ENCODE data around the gene TCFL5.

The TCFL5 gene

DNA sequence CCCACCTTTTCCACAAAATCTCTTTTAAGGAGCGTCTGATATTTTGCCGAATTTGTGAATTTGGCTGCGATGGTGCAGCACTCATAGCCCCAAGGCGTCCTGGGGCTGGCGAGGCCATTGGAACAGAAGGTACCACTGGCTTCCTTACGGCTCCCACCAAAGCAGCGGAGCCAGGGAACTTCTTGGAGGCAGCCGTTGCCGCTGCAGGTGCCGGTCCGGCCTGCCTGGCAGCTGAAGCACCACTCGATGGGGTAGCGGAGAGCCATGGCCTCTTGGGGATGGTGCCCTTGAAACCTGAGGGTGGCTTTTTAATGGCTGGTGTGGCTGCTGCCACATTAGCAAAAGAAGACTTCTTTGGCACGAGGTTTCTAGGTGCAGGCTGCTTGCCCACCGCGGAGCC is 34.9 kb upstream of the TCFL5 start:
- Histone ChIP-seq H3K9ac (no peak overlapping the region), H3K4me3 (IDR thresholded peaks at IDR 0.05; ENCODE audit: insufficient read depth, low read depth, low read length) (no peak overlapping the region), H3K36me3 (ENCODE audit: insufficient read depth) (no peaks in the 10 kb centered on the region), H2AFZ (ENCODE audit: low read depth) (no peak overlapping the region), H3K79me2 (ENCODE audit: insufficient read depth, low read depth) (no peaks in the 10 kb centered on the region), H3K27ac (no peak overlapping the region), H3K27me3 (ENCODE audit: insufficient read depth, low read depth) (no peaks in the 10 kb centered on the region), H4K20me1 (ENCODE audit: insufficient read depth) (no peaks in the 10 kb centered on the region), H3K4me1 (ENCODE audit: low read depth, poor library complexity, severe bottlenecking) (peaks cover 94% of the 10 kb centered on the region), H3K4me2 (no peak overlapping the region)
- TF ChIP-seq, protein P1, sequence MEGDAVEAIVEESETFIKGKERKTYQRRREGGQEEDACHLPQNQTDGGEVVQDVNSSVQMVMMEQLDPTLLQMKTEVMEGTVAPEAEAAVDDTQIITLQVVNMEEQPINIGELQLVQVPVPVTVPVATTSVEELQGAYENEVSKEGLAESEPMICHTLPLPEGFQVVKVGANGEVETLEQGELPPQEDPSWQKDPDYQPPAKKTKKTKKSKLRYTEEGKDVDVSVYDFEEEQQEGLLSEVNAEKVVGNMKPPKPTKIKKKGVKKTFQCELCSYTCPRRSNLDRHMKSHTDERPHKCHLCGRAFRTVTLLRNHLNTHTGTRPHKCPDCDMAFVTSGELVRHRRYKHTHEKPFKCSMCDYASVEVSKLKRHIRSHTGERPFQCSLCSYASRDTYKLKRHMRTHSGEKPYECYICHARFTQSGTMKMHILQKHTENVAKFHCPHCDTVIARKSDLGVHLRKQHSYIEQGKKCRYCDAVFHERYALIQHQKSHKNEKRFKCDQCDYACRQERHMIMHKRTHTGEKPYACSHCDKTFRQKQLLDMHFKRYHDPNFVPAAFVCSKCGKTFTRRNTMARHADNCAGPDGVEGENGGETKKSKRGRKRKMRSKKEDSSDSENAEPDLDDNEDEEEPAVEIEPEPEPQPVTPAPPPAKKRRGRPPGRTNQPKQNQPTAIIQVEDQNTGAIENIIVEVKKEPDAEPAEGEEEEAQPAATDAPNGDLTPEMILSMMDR (conservative IDR thresholded peaks at IDR 0.05; ENCODE audit: low read depth, low read length), result no peak

DNA sequence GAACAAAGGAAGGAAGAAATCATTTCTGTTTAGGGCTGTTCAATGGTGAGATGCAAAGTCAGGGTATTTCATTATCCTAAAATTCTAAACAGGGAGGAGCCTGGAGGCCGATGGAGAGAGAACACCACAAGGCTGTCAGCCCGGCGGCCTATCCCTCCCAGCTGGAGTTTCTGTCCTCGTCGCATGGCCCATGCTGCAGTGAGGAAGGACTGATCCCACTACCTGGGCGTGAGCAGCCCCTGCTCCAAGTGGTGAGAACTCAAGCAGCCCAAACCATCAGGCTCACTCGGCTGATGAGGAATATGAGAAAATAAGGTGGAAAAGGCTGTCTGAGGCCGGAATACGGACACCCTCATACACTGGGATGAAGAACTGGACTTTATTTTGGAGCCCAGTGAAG is 33.9 kb upstream of the TCFL5 start:
- Histone ChIP-seq H3K4me2 (no peak overlapping the region; the same call in 1 of the 2 replicates), H3K27ac (no peak overlapping the region), H3K36me3 (ENCODE audit: insufficient read depth) (no peaks in the 10 kb centered on the region), H3K79me2 (ENCODE audit: insufficient read depth, low read depth) (no peaks in the 10 kb centered on the region), H3K27me3 (ENCODE audit: insufficient read depth, low read depth) (no peaks in the 10 kb centered on the region), H3K4me1 (ENCODE audit: low read depth, poor library complexity, severe bottlenecking) (peaks cover 94% of the 10 kb centered on the region), H3K4me3 (IDR thresholded peaks at IDR 0.05; ENCODE audit: insufficient read depth, low read depth, low read length) (no peak overlapping the region), H3K9ac (no peak overlapping the region), H2AFZ (ENCODE audit: low read depth) (no peak overlapping the region), H4K20me1 (ENCODE audit: insufficient read depth) (no peaks in the 10 kb centered on the region)
- TF ChIP-seq, protein P1 (conservative IDR thresholded peaks at IDR 0.05; ENCODE audit: low read depth, low read length), result no peak

DNA sequence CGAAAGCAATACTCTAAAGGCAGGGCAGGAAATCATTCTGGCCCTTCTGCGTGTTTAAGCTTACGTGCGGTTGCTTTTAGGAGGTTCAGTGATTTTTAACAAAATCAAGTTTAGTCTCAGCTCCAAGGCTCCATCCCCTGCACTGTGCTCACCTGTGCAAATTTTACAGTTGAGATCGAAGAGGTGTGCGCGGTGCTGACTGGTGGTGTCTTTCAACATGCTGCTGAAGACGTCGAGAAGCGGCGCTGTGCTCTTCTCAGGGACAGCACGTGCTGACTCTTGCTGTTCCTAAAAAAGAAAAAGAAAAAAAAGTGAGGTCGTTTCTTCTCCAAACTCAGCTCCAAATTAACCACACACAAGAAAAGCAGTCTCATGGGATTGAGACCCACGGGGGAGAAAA is 32.6 kb upstream of the TCFL5 start:
- no peaks in the 10 kb centered on the region for H3K36me3 ChIP-seq (ENCODE audit: insufficient read depth)
- TF ChIP-seq, protein P1 (conservative IDR thresholded peaks at IDR 0.05; ENCODE audit: low read depth, low read length), result no peak
- H3K4me1 ChIP-seq (ENCODE audit: low read depth, poor library complexity, severe bottlenecking), result peaks cover 93% of the 10 kb centered on the region
- no peak overlapping the region; the same call in 1 of the 2 replicates for H3K27ac ChIP-seq
- H3K79me2 ChIP-seq (ENCODE audit: insufficient read depth, low read depth), result no peaks in the 10 kb centered on the region
- no peaks in the 10 kb centered on the region for H3K27me3 ChIP-seq (ENCODE audit: insufficient read depth, low read depth)
- peak overlapping the region; percentile 79; the same call in 1 of the 2 replicates for H3K4me2 ChIP-seq
- H3K4me3 ChIP-seq (IDR thresholded peaks at IDR 0.05; ENCODE audit: insufficient read depth, low read depth, low read length), result no peak overlapping the region
- H3K9ac ChIP-seq, result no peak overlapping the region
- no peaks in the 10 kb centered on the region for H4K20me1 ChIP-seq (ENCODE audit: insufficient read depth)
- H2AFZ ChIP-seq (ENCODE audit: low read depth), result no peak overlapping the region

DNA sequence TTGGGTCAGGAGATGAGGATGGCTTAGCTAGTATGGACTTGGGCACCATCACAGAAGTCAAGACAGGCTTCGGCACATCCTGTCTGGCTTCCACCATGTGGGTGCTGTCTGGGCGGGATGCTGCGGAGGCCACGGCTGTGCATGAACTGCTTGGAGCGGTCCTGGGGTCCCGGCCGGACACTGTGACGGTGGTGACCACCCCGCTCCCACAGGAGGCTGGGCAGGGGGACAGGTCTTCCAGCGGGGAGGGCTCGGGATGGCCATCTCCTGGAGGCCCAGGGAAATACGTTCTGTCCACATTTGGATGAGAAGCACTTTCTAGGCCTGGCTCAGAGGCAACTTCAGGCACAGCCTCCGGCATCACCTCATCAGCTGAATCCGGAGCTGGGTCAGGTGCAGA is 32.1 kb upstream of the TCFL5 start:
- no peaks in the 10 kb centered on the region for H3K36me3 ChIP-seq (ENCODE audit: insufficient read depth)
- no peak overlapping the region for H2AFZ ChIP-seq (ENCODE audit: low read depth)
- H3K4me1 ChIP-seq (ENCODE audit: low read depth, poor library complexity, severe bottlenecking), result peaks cover 92% of the 10 kb centered on the region
- peak overlapping the region; percentile 70 for H3K27ac ChIP-seq
- no peaks in the 10 kb centered on the region for H4K20me1 ChIP-seq (ENCODE audit: insufficient read depth)
- TF ChIP-seq, protein P1 (conservative IDR thresholded peaks at IDR 0.05; ENCODE audit: low read depth, low read length), result no peak
- H3K4me3 ChIP-seq (IDR thresholded peaks at IDR 0.05; ENCODE audit: insufficient read depth, low read depth, low read length), result no peak overlapping the region
- H3K79me2 ChIP-seq (ENCODE audit: insufficient read depth, low read depth), result no peaks in the 10 kb centered on the region
- H3K27me3 ChIP-seq (ENCODE audit: insufficient read depth, low read depth), result no peaks in the 10 kb centered on the region
- H3K4me2 ChIP-seq, result peak overlapping the region; percentile 79
- no peak overlapping the region for H3K9ac ChIP-seq
